ENCODE data around the gene TMEM39A. TPM values are rescaled to one million over a fixed set of nuclear protein-coding genes. Genes with fewer than 3 reads are reported as not detected.

The TMEM39A gene
- total RNA-seq, 1 donor from 2014 or later: 45.6 TPM

DNA sequence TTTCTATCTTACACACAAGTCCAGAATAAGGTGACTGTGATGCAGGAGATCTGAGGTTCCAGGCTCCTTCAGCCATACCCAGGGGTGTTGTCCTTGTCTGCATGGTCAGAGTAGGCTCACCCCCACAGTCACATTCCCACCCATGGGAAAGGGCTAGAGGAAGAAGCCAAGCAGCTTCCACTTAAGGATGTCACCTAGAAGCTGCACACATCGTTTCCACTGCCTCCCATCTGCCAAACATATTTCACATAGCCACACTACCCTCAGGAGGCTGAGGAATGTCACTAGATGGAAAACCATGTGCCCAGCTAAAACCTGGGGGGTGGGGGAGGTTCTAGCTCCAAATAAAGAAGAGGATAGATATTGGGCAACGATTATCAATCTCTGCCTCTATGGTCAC, 58.1 kb downstream of the TMEM39A start:
- intact Hi-C loops (cut with micrococcal nuclease): no loop called here
- no peak overlapping the region for H3K27ac Mint-ChIP-seq
- H3K4me1 Mint-ChIP-seq: peaks cover 24% of the 10 kb centered on the region
- H3K27me3 Mint-ChIP-seq: no peaks in the 10 kb centered on the region
- H3K4me3 Mint-ChIP-seq: no peak overlapping the region
- ChIA-PET POLR2A (no interaction called here), CTCF (no interaction called here)
- no peak for TF ChIP-seq CTCF (IDR thresholded peaks at IDR 0.05)
- DNase-seq: no peak
- ATAC-seq (ENCODE audit: low read depth): no peak
- no peaks in the 10 kb centered on the region for H3K9me3 Mint-ChIP-seq
- peaks cover 30% of the 10 kb centered on the region for H3K36me3 Mint-ChIP-seq (ENCODE audit: low read depth)

DNA sequence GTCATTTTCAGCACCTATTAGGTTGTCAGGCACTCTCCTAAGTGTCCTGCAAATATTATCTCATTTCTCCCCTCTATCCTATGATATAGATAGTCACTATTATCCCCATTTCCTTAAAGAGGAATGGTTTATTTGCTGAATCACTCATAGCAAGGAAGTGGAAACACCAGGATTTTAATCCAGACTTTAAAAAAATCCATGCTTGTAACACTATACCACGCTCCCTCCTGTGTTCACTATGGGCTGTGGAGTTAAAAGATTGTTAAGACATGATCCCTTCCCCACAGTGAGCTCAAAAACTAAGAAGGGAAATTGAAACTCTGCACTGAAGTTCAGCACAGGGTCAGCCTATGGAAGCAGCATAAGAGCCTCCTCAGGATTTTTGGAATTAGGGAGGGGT, 60.2 kb downstream of the TMEM39A start:
- peaks cover 24% of the 10 kb centered on the region for H3K36me3 Mint-ChIP-seq (ENCODE audit: low read depth)
- TF ChIP-seq CTCF (IDR thresholded peaks at IDR 0.05): no peak
- no peak overlapping the region for H3K27ac Mint-ChIP-seq
- intact Hi-C loops (cut with micrococcal nuclease): no loop called here
- ChIA-PET CTCF (interaction anchor here (1.6 kb wide), 1 partner anchor 277 kb away, joined by 3 read pairs; no protein-coding TSS in a partner anchor), POLR2A (no interaction called here)
- no peaks in the 10 kb centered on the region for H3K27me3 Mint-ChIP-seq
- peaks cover 16% of the 10 kb centered on the region for H3K4me1 Mint-ChIP-seq
- DNase-seq (no peak), ATAC-seq (ENCODE audit: low read depth) (no peak)
- H3K4me3 Mint-ChIP-seq: no peak overlapping the region
- no peaks in the 10 kb centered on the region for H3K9me3 Mint-ChIP-seq

- no peak for DNase-seq
- ATAC-seq (ENCODE audit: low read depth): no peak
- no peak for TF ChIP-seq CTCF (IDR thresholded peaks at IDR 0.05)
- Mint-ChIP-seq H3K9me3 (no peaks in the 10 kb centered on the region), H3K4me3 (no peak overlapping the region), H3K4me1 (peaks cover 16% of the 10 kb centered on the region), H3K27ac (no peak overlapping the region), H3K27me3 (no peaks in the 10 kb centered on the region), H3K36me3 (ENCODE audit: low read depth) (peaks cover 24% of the 10 kb centered on the region)
- ChIA-PET CTCF (interaction anchor here (1.6 kb wide), 1 partner anchor 278 kb away, joined by 3 read pairs; no protein-coding TSS in a partner anchor), POLR2A (no interaction called here)
- intact Hi-C loops (cut with micrococcal nuclease): no loop called here
Measured at GRCh38 chr3:119402791-119403190, 60.6 kb downstream of the TMEM39A start.

DNA sequence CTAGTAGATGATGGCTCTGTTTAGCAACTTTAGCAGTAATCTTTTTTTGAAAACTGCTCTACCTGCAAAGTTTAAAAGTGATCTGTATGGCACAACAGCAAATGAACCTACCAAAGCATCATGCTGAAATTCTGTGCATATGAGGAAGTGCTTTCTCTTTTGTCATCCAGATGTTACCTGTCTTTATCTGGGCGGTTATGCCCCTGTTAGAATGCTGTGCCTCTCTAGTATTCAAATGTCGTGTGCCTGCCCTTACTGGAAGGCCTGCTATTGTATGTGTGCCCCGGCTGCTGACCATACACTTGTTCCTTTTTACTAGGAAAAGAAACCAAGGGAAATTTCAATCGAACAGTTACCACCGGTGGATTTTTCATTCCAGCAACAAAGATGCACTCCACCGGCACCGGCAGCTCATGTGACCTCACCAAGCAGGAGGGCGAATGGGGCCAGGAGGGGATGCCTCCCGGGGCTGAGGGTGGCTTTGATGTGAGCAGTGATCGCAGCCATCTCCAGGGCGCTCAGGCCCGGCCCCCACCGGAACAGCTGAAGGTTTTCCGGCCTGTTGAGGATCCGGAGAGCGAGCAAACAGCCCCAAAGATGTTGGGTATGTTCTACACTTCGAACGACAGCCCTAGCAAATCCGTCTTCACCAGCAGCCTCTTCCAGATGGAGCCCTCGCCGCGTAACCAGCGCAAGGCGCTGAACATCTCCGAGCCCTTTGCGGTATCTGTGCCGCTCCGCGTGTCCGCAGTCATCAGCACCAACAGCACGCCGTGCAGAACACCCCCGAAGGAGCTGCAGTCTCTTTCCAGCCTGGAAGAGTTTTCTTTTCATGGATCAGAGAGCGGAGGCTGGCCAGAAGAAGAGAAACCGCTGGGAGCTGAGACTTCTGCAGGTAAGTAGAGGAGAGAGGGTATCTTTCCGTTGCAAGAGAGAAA, 61.6 kb downstream of the TMEM39A start:
- peak overlapping the region; percentile 51 for H3K27ac Mint-ChIP-seq
- intact Hi-C loops (cut with micrococcal nuclease): no loop called here
- POLR2A ChIA-PET: no interaction called here

More for the DNA sequence above, 61.6 kb downstream of the TMEM39A start:
- H3K9me3 Mint-ChIP-seq: no peaks in the 10 kb centered on the region
- peak overlapping the region; percentile 39 for H3K4me3 Mint-ChIP-seq
- peaks cover 12% of the 10 kb centered on the region for H3K4me1 Mint-ChIP-seq
- peaks cover 26% of the 10 kb centered on the region for H3K36me3 Mint-ChIP-seq (ENCODE audit: low read depth)
- CTCF ChIA-PET: interaction anchor here (1.6 kb wide), 1 partner anchor 279 kb away, joined by 3 read pairs; no protein-coding TSS in a partner anchor
- DNase-seq: no peak
- no peaks in the 10 kb centered on the region for H3K27me3 Mint-ChIP-seq
- TF ChIP-seq CTCF (IDR thresholded peaks at IDR 0.05): no peak
- peak; percentile 18 for ATAC-seq (ENCODE audit: low read depth)

All from activated B cell treated with CpG ODN at 0.5 μM for 24 hours (primary cell).